Limb (tissue), 2 donors: ENCODE results near the gene COG7.

Experiments used
- DNase-seq, 2 donors: peaks; one replicate each; pipeline ENCODE4 v3.0.0-alpha.2; 2016; ENCODE audit errors: extremely low spot score in 2 of 2

Gene COG7

DNA sequence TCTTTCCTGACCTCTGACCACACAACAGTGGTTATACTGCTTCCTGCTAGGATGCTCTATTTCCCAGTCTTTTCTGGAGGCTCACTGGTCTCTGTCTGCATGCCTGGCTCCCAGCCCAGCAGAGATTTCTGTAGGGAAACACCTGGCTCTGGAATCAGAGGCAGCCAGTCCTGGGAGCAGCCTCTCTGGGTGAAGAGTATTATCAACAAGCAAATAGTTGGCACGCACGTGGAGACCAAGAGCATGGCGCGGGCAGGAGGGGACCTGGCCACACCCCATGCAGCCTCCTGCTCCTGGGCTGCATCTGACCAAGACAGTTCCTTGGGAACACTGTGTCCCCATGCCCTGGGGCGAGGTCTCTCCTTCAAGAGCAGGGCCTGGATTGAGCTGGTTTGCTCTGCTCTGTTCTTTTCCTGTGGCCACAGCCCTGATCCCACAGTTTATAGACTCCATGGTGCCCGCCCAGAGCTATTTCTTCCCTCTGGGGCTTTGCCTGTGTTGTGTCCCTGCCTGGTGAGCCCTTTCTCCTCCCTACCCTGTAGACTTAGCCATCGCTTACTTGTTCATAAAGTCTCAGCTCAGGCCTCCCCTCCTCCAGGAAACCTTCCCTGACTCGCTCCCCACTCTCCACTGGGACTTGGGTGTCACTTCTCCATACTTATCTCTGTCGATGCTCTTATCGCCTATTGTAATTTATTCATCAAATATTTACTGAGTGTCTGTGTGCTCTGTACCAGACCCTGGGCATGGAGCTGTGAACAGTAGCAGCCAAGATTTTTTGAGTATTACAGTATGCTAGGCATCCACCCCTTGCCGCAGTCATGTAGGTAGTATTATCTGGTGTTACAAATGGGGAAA, 90.3 kb downstream of the COG7 start:
- no peak for DNase-seq

DNA sequence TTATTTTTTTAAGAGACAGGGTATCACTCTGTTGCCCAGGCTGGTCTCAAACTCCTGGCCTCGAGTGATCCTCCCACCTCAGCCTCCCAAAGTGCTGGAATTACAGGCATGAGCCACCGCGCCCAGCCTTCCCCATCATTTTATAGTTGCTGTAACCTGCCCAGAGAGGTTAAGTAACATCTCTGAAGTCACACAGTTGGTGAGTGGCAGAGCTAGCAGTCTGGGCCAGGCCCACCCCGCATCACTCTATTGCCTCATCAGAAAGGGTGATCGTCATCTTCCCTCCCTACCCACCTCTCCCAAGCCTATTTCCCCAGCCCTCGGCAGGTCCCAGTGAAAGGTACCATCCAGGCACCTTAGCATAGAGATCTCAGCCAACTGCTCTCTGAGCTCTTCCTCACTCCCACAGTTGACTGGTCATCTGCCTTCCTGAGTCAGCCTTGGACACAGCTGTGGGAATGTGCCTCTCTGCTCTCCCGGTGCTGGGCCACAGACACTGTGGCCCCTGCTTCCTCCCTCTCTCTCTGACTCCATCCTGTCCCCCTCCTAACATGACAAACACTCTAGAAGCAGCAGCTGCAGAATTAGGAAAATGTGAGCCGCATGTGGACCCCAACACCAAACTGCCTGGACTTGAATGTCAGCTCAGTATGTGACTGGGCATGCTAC, 93.8 kb downstream of the COG7 start:
- no peak for DNase-seq

DNA sequence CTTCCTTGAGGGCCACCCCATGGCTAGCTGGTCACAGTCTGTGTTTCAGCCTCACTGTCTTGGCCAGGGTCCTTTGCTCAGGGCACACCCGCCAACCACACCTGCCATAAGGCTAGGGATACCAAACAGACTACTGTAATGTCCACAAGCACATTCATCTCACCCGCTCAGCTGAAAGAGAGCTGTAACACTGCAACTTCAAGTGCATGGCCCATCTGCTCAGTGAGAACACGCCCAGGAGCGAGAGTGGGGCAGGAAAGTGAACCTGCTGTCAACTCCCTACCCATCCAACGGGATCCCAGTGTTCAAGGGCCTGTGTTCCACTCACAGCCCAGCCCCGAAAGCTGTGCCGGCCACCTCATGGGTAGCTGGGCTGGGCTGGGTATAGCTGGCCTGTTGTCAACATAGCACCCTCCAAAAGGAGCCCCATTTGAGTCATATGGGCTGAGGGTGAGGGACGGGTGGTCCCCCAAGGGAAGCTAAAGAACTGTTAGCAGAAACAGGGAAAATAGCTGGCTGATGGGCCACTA, 95.2 kb downstream of the COG7 start:
- DNase-seq: no peak

DNA sequence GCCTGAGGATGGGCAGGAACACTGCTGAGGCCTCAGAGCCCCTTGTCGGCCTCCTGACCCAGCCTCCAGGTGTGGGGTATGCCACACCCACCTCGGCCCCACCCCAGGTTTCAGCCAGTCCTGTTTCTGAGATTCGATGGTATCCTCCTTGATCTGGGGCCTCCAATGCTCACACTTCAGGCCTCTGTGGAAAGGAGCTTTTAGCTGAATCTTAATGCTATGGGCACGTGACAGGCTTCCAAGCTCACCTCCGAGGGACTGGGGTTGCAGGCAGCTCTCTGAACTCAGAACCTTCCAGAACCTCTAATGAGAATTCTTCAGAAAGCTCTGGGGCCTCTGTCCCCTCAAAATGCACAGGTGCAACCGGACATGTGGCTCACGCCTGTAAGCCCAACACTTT, 96.0 kb downstream of the COG7 start:
- no peak for DNase-seq

DNA sequence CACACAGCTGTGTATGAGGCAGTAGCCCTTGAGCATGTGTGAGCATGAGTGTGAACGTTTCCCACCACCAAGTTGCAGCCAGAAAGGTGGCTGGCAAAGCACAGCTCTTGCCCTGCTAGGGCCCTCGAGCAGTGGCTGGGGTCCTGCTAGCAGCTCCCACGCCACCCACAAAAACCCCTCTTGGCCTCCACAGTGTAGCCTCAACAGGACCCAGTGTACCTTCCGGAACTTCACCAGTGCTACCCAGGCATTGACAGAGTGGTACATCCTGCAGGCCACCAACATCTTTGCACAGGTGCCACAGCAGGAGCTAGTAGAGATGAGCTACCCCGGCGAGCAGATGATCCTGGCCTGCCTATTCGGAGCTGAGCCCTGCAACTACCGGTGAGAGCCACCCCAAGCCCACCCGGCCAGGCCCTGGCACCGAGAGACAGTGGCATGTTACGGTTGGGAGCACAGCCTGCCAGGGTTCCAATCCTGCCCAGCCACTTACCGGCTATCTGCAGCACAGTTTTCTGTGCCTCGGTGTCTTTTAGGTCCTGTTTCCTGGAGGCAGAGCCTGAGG, 97.8 kb downstream of the COG7 start:
- DNase-seq: no peak

DNA sequence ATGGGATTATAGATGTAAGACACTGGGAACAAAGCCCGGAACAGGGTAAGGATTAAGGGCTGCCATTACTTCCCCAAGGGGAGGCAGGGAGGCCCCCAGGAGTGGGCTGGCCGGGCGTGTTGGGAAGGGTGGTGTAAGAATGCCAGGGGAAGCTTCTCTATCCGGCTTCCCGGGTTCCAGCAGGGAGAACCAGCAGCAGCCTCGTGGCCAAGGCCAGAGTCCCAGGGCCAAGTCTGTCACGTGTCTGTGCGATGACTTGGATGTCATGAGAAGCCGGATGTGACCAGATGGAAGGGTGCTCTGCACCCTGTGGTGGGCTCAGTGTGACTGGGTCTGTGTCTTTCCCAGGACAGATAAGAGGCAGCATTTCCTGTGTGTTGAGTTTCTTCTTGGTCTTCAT, 98.7 kb downstream of the COG7 start:
- no peak for DNase-seq

- DNase-seq: no peak
Measured at GRCh38 chr16:23353440-23353839, 99.5 kb downstream of the COG7 start.

- no peak for DNase-seq
Measured at GRCh38 chr16:23351360-23351759, 101.6 kb downstream of the COG7 start.

DNA sequence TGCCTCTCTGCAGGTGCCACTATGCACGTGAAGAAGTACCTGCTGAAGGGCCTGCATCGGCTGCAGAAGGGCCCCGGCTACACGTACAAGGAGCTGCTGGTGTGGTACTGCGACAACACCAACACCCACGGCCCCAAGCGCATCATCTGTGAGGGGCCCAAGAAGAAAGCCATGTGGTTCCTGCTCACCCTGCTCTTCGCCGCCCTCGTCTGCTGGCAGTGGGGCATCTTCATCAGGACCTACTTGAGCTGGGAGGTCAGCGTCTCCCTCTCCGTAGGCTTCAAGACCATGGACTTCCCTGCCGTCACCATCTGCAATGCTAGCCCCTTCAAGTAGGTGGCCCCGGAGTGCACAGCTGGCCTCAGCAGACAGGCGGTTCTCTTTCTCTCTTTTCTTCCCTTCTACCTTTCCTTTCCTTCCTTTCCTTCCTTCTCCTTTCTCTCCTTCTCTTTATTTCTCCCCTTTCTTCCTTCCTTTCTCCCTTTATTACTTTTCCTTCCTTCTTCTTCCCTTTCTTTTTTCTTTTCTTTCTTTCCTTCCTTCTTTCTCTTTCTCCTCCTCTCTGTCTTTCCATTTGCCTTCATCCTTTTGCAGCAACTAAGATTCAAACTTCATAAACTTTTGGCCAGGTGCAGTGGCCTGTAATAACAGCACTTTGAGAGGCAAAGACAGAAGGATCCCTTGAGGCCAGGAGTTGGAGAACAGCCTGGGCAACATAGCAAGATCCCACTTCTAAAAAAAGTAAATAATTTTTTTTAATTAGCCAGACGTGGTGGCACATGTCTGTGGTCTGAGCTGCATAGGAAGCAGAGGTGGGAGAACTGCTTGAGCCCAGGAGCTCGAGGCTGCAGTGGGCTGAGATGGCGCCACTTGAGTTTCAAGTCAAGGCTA, 104.2 kb downstream of the COG7 start:
- DNase-seq: no peak

GRCh38 chr16:23345237-23345636, 107.8 kb downstream of the COG7 start:
- DNase-seq: no peak

- no peak for DNase-seq
Measured at GRCh38 chr16:23343643-23344612, 109.1 kb downstream of the COG7 start.

GRCh38 chr16:23342083-23342640, 110.8 kb downstream of the COG7 start:
- no peak for DNase-seq

GRCh38 chr16:23339787-23340186, 113.2 kb downstream of the COG7 start:
- no peak for DNase-seq
